Fibroblast of lung (primary cell): Measurements from ENCODE around the gene CLIC4. TPM values are rescaled to one million over a fixed set of nuclear protein-coding genes. Genes with fewer than 3 reads are reported as not detected.
"Not testable (repeated sequence)": the region's sequence is repeated elsewhere in the genome, so short reads cannot be mapped to it uniquely, and the experiment has no call there.

Source experiments
- DNase-seq, 2 donors: peaks; one replicate each; pipeline versions ENCODE4 v3.0.0 to v3.0.0-alpha.2; 2010; ENCODE audit warnings: low read depth in 2 of 2
- H2AFZ ChIP-seq: 2 replicates; pipeline ENCODE4 v1.5.1; 2012; ENCODE audit warnings: low read length, control low read depth, inconsistent platforms
- H3K27ac ChIP-seq: 2 replicates; pipeline ENCODE4 v1.5.1; 2011; ENCODE audit warnings: low read length, control low read depth; ENCODE audit not compliant: insufficient read depth
- H3K27me3 ChIP-seq: 2 replicates; pipeline ENCODE4 v1.5.1; 2011; ENCODE audit warnings: mild to moderate bottlenecking, low read length; ENCODE audit not compliant: control insufficient read depth, insufficient read depth
- H3K36me3 ChIP-seq: 2 replicates; pipeline ENCODE4 v1.5.1; 2011; ENCODE audit warnings: low read length; ENCODE audit not compliant: control insufficient read depth, insufficient read depth
- H3K4me1 ChIP-seq: 2 replicates; pipeline ENCODE4 v1.5.1; 2011; ENCODE audit warnings: low read length; ENCODE audit not compliant: control insufficient read depth, insufficient read depth; ENCODE audit errors: extremely low read depth
- H3K4me2 ChIP-seq: 2 replicates; pipeline ENCODE4 v1.5.1; 2011; ENCODE audit warnings: low read length, control low read depth; ENCODE audit not compliant: insufficient read depth; ENCODE audit errors: extremely low read depth
- H3K4me3 ChIP-seq, 4 experiments: fragments of 200-600 bp in 1 of 4; sonication (generic) in 1 of 4; replicated peaks in 1 of 4; 2 replicates each; pipeline ENCODE4 v1.5.1; 2011 to 2016; ENCODE audit warnings: low read length in 4 of 4, low read depth in 3 of 4, mild to moderate bottlenecking in 3 of 4, control low read depth in 2 of 4, inconsistent platforms in 1 of 4, mixed read lengths in 1 of 4; ENCODE audit not compliant: insufficient read depth in 1 of 4; ENCODE audit errors: control extremely low read depth in 1 of 4
- H3K79me2 ChIP-seq: 2 replicates; pipeline ENCODE4 v1.5.1; 2012; ENCODE audit warnings: mild to moderate bottlenecking, low read length, inconsistent platforms; ENCODE audit not compliant: control insufficient read depth, insufficient read depth
- H3K9ac ChIP-seq: 2 replicates; pipeline ENCODE4 v1.5.1; 2011; ENCODE audit warnings: mild to moderate bottlenecking, low read length, control low read depth; ENCODE audit not compliant: insufficient read depth
- H3K9me3 ChIP-seq: 2 replicates; pipeline ENCODE4 v1.5.1; 2012; ENCODE audit warnings: low read depth, low read length; ENCODE audit not compliant: control insufficient read depth, insufficient read depth
- H4K20me1 ChIP-seq: 2 replicates; pipeline ENCODE4 v1.5.1; 2011; ENCODE audit warnings: low read length; ENCODE audit not compliant: control insufficient read depth, insufficient read depth; ENCODE audit errors: extremely low read depth
- CTCF ChIP-seq, 2 donors: IDR thresholded peaks in 1 of 2; conservative IDR thresholded peaks in 1 of 2; 1 replicate in 1 of 2; 2 replicates in 1 of 2; pipeline ENCODE4 v1.5.1; 2011 to 2012; ENCODE audit warnings: low read length in 2 of 2, control low read depth in 1 of 2, inconsistent platforms in 1 of 2, low read depth in 1 of 2, mild to moderate bottlenecking in 1 of 2
- EZH2 ChIP-seq: IDR thresholded peaks from 2 replicates; pipeline ENCODE4 v1.5.1; 2012; ENCODE audit warnings: low read length, control low read depth, mild to moderate bottlenecking; ENCODE audit errors: missing control alignments
- polyA plus RNA-seq, 2 donors: library from polyadenylated mRNA; depleted of rRNA in 1 of 2; stranded (reverse) in 1 of 2; unstranded in 1 of 2; fragments of >200 nt; gene quantifications; 2 replicates each; pipeline ENCODE4 v1.2.1, GENCODE V29; 2011 to 2012; ENCODE audit warnings: missing spikeins in 1 of 2
- total RNA-seq: library from RNA; depleted of rRNA; stranded (reverse); fragments of >200 nt; gene quantifications from 2 replicates; pipeline ENCODE4 v1.2.1, GENCODE V29; 2014

Gene CLIC4
- total and polyA plus RNA-seq, 2 donors (not counting 1 experiment from before 2014, with no cell fraction given): 368 to 494 TPM

- H3K9me3 ChIP-seq: no peaks in the 10 kb centered on the region
- no peaks in the 10 kb centered on the region for H3K36me3 ChIP-seq
- H4K20me1 ChIP-seq: no peaks in the 10 kb centered on the region
- DNase-seq: no peak
- H3K79me2 ChIP-seq: peaks cover 97% of the 10 kb centered on the region
- TF ChIP-seq CTCF (conservative IDR thresholded peaks at IDR 0.05 in 1 of 2, IDR thresholded peaks at IDR 0.05 in 1 of 2; ENCODE audit: low read depth in 1 of 2, low read length in 2 of 2): no peak
- no peaks in the 10 kb centered on the region for H3K4me1 ChIP-seq
- H2AFZ ChIP-seq: no peak overlapping the region
- no peak overlapping the region for H3K9ac ChIP-seq
- H3K4me3 ChIP-seq: no peak overlapping the region
- H3K4me2 ChIP-seq: no peak overlapping the region
- H3K27ac ChIP-seq: no peak overlapping the region
- H3K27me3 ChIP-seq: no peaks in the 10 kb centered on the region
Observed at GRCh38 chr1:24776821-24777220, 31.6 kb downstream of the CLIC4 start.

- H3K4me2 ChIP-seq: no peak overlapping the region
- TF ChIP-seq CTCF (conservative IDR thresholded peaks at IDR 0.05 in 1 of 2, IDR thresholded peaks at IDR 0.05 in 1 of 2; ENCODE audit: low read depth in 1 of 2, low read length in 2 of 2) (no peak), EZH2 (no peak)
- H4K20me1 ChIP-seq: no peaks in the 10 kb centered on the region
- no peaks in the 10 kb centered on the region for H3K27me3 ChIP-seq
- no peak overlapping the region for H3K4me3 ChIP-seq
- no peak overlapping the region for H3K27ac ChIP-seq
- H3K9me3 ChIP-seq: no peaks in the 10 kb centered on the region
- no peak overlapping the region for H2AFZ ChIP-seq
- DNase-seq: no peak
- H3K4me1 ChIP-seq: no peaks in the 10 kb centered on the region
- no peak overlapping the region for H3K9ac ChIP-seq
- no peaks in the 10 kb centered on the region for H3K36me3 ChIP-seq
- peaks cover 97% of the 10 kb centered on the region for H3K79me2 ChIP-seq
Observed at GRCh38 chr1:24778141-24778540, 32.9 kb downstream of the CLIC4 start.

GRCh38 chr1:24779199-24779598, 34.0 kb downstream of the CLIC4 start:
- not testable (repeated sequence) for H3K27me3 ChIP-seq, H3K9me3 ChIP-seq, H3K9ac ChIP-seq, DNase-seq, H4K20me1 ChIP-seq, H3K4me2 ChIP-seq, H3K27ac ChIP-seq, H2AFZ ChIP-seq, H3K4me3 ChIP-seq, H3K36me3 ChIP-seq, H3K4me1 ChIP-seq
- peaks cover 97% of the 10 kb centered on the region for H3K79me2 ChIP-seq
